ENCODE results near the gene SPATS2. TPM values are rescaled to one million over a fixed set of nuclear protein-coding genes. Genes with fewer than 3 reads are reported as not detected.

Gene SPATS2
- total RNA-seq, 1 experiment from 2014 or later = 43.1 TPM

DNA sequence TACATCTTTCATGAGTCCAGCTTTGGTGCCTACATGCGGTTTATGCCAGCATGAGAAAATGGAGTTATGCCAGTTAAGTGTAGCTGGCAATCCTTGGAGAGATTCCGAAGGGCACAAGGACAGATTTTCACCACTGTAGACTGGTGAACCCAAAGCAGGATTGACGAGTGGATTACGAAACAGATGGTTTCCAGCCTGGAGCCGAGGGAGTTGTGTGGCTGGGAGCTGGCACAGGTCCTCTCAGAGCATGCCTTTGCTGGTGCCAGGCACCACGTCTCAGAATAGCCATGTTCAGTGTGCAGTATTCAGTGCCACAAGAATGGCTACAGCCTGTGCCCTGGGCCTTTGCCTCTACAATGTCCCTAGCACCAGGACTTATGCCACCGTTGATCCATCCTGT is 184.8 kb downstream of the SPATS2 start:
- TF ChIP-seq CTCF (IDR thresholded peaks at IDR 0.05; ENCODE audit: insufficient read depth in 1 of 2, low read depth in 1 of 2, low read length in 1 of 2, severe bottlenecking in 1 of 2, unreplicated experiment in 1 of 2) = no peak
- H3K36me3 Mint-ChIP-seq (ENCODE audit: insufficient read depth, unreplicated experiment) = peaks cover 8% of the 10 kb centered on the region
- no peak for DNase-seq
- CTCF ChIA-PET = interaction anchor here (1.3 to 3.2 kb wide), 3 partner anchors 28 to 189 kb away, joined by 5 to 46 read pairs (median 11); partner anchors contain the start of genes PRPF40B and TMBIM6
- no peak overlapping the region for H3K27ac Mint-ChIP-seq (ENCODE audit: unreplicated experiment)
- no peaks in the 10 kb centered on the region for H3K4me1 Mint-ChIP-seq (ENCODE audit: low read depth, unreplicated experiment)
- Histone ChIP-seq H3K9me3 (no peaks in the 10 kb centered on the region; the same call in 1 of the 2 replicates), H3K4me3 (ENCODE audit: low read depth, low read length) (no peak overlapping the region), H3K36me3 (ENCODE audit: control insufficient read depth, insufficient read depth, low read length) (no peaks in the 10 kb centered on the region), H3K27me3 (replicated peaks; ENCODE audit: control insufficient read depth, insufficient read depth, low read length) (no peaks in the 10 kb centered on the region), H3K4me1 (0 out of 2 replicates have a peak, but pooled peaks cover 3% of the 10 kb centered on the region)
- no peak overlapping the region for H3K4me3 Mint-ChIP-seq (ENCODE audit: unreplicated experiment)
- intact Hi-C loops (cut with micrococcal nuclease; ENCODE audit: unreplicated experiment) = loop anchor here (2.0 kb wide), 1 partner anchor 193 kb away; no protein-coding TSS in a partner anchor
- POLR2A ChIA-PET = no interaction called here
- no TSS peak for BruUV-seq (replicated peaks)
- H3K27me3 Mint-ChIP-seq (ENCODE audit: insufficient read depth, unreplicated experiment) = no peaks in the 10 kb centered on the region
- H3K9me3 Mint-ChIP-seq (ENCODE audit: unreplicated experiment) = no peaks in the 10 kb centered on the region

DNA sequence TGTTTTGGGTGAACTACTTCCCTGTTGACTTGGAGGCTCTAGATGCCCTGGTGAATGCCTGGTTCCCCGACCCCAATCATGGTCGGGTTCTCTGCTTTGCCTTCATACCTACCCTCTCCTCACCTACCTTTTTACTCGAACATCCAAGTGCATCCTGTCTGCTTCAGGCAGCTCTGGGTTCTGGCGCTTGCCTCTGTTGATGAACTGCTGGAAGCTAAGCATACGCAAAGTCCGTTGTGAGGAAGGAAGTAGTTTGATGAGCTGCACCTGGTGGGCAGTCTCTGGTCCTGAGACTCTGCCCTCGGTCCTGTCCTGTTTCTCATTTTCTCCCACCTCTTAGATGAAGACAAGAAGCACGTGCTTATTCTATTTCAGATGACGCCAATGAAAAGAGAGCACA is 185.2 kb downstream of the SPATS2 start:
- Histone ChIP-seq H3K4me3 (ENCODE audit: low read depth, low read length) (no peak overlapping the region), H3K27me3 (replicated peaks; ENCODE audit: control insufficient read depth, insufficient read depth, low read length) (no peaks in the 10 kb centered on the region), H3K4me1 (0 out of 2 replicates have a peak, but pooled peaks cover under 1% of the 10 kb centered on the region), H3K9me3 (no peaks in the 10 kb centered on the region), H3K36me3 (ENCODE audit: control insufficient read depth, insufficient read depth, low read length) (no peaks in the 10 kb centered on the region)
- no peak for DNase-seq
- H3K36me3 Mint-ChIP-seq (ENCODE audit: insufficient read depth, unreplicated experiment) = peaks cover 8% of the 10 kb centered on the region
- ChIA-PET POLR2A (no interaction called here), CTCF (interaction anchor here (0.9 to 3.2 kb wide), 7 partner anchors 20 to 221 kb away, joined by 3 to 46 read pairs (median 11); partner anchors contain the start of genes PRPF40B and TMBIM6)
- BruUV-seq (replicated peaks) = no TSS peak
- H3K27me3 Mint-ChIP-seq (ENCODE audit: insufficient read depth, unreplicated experiment) = no peaks in the 10 kb centered on the region
- no peak overlapping the region for H3K27ac Mint-ChIP-seq (ENCODE audit: unreplicated experiment)
- TF ChIP-seq CTCF (IDR thresholded peaks at IDR 0.05; ENCODE audit: insufficient read depth in 1 of 2, low read depth in 1 of 2, low read length in 1 of 2, severe bottlenecking in 1 of 2, unreplicated experiment in 1 of 2) = no peak
- H3K4me3 Mint-ChIP-seq (ENCODE audit: unreplicated experiment) = no peak overlapping the region
- intact Hi-C loops (cut with micrococcal nuclease; ENCODE audit: unreplicated experiment) = loop anchor here (2.0 kb wide), 1 partner anchor 194 kb away; no protein-coding TSS in a partner anchor
- H3K4me1 Mint-ChIP-seq (ENCODE audit: low read depth, unreplicated experiment) = no peaks in the 10 kb centered on the region
- H3K9me3 Mint-ChIP-seq (ENCODE audit: unreplicated experiment) = no peaks in the 10 kb centered on the region

- H3K27ac Mint-ChIP-seq (ENCODE audit: unreplicated experiment) = no peak overlapping the region
These were observed 185.6 kb downstream of the SPATS2 start for GRCh38 chr12:49552899-49553298.

More at GRCh38 chr12:49552899-49553298, 185.6 kb downstream of the SPATS2 start:
- no peaks in the 10 kb centered on the region for H3K27me3 ChIP-seq (replicated peaks; ENCODE audit: control insufficient read depth, insufficient read depth, low read length)
- intact Hi-C loops (cut with micrococcal nuclease; ENCODE audit: unreplicated experiment) = loop anchor here (1.0 to 2.0 kb wide), 3 partner anchors 27 to 194 kb away; partner anchors contain the start of gene PRPF40B
- ChIA-PET CTCF (interaction anchor here (0.7 to 3.2 kb wide), 14 partner anchors 8 to 221 kb away, joined by 3 to 46 read pairs (median 4); partner anchors contain the start of genes PRPF40B and TMBIM6), POLR2A (no interaction called here)
- H3K4me1 ChIP-seq = no peaks in the 10 kb centered on the region
- BruUV-seq (replicated peaks) = no TSS peak
- Mint-ChIP-seq H3K4me3 (ENCODE audit: unreplicated experiment) (no peak overlapping the region), H3K4me1 (ENCODE audit: low read depth, unreplicated experiment) (no peaks in the 10 kb centered on the region), H3K36me3 (ENCODE audit: insufficient read depth, unreplicated experiment) (peaks cover 8% of the 10 kb centered on the region), H3K9me3 (ENCODE audit: unreplicated experiment) (no peaks in the 10 kb centered on the region), H3K27me3 (ENCODE audit: insufficient read depth, unreplicated experiment) (no peaks in the 10 kb centered on the region)
- no peaks in the 10 kb centered on the region for H3K36me3 ChIP-seq (ENCODE audit: control insufficient read depth, insufficient read depth, low read length)
- no peak for TF ChIP-seq CTCF (IDR thresholded peaks at IDR 0.05; ENCODE audit: insufficient read depth in 1 of 2, low read depth in 1 of 2, low read length in 1 of 2, severe bottlenecking in 1 of 2, unreplicated experiment in 1 of 2)
- no peak overlapping the region for H3K4me3 ChIP-seq (ENCODE audit: low read depth, low read length)
- DNase-seq = no peak
- no peaks in the 10 kb centered on the region for H3K9me3 ChIP-seq
